Panc1 (cell line): ENCODE data around the gene LOXL3. TPM values are rescaled to one million over a fixed set of nuclear protein-coding genes. Genes with fewer than 3 reads are reported as not detected.

Experiments
- ATAC-seq: fragments of 200-7000 bp; cut with Tn5 transposase; 2 replicates; pipeline ENCODE4 v1.9.1; 2020; ENCODE audit warnings: mild to moderate bottlenecking, moderate library complexity
- BruUV-seq: library from RNA; stranded (reverse); fragments of 400-500 nt; replicated peaks from 2 replicates; lab custom pipeline; 2021; lab: Mats Ljungman, UMichigan
- CTCF ChIA-PET: fragments of 300-600 bp; sonication (Branson Sonifier 250); formaldehyde crosslinking; loops from one replicate; lab custom pipeline; 2022; ENCODE audit warnings: antibody characterized with exemption; lab: Charles Lee
- POLR2A ChIA-PET: fragments of 300-600 bp; sonication (Branson Sonifier 250); formaldehyde crosslinking; loops from one replicate; lab custom pipeline; 2022; ENCODE audit warnings: antibody characterized with exemption; lab: Charles Lee
- DNase-seq: peaks from one replicate; pipeline ENCODE4 v3.0.0-alpha.2; 2010; ENCODE audit warnings: low read depth, low spot score
- H3K27ac ChIP-seq: 2 replicates; pipeline ENCODE4 v1.5.1; 2011; ENCODE audit warnings: mild to moderate bottlenecking, low read length, inconsistent platforms
- H3K27me3 ChIP-seq: fragments of 200-500 bp; sonication (Bioruptor generic); 2 replicates; pipeline ENCODE4 v1.6.0; 2014; ENCODE audit warnings: low read length, inconsistent platforms; ENCODE audit not compliant: control insufficient read depth, insufficient read depth
- H3K36me3 ChIP-seq: fragments of 200-500 bp; sonication (Bioruptor generic); 2 replicates; pipeline ENCODE4 v1.5.1; 2014; ENCODE audit warnings: inconsistent platforms, mild to moderate bottlenecking, low read length, moderate library complexity; ENCODE audit not compliant: control insufficient read depth, insufficient read depth
- H3K4me1 ChIP-seq: 2 replicates; pipeline ENCODE4 v1.5.1; 2011; ENCODE audit warnings: inconsistent platforms, mild to moderate bottlenecking, low read length, moderate library complexity; ENCODE audit not compliant: control insufficient read depth, insufficient read depth
- H3K4me3 ChIP-seq, 2 experiments: 2 replicates each; pipeline ENCODE4 v1.5.1; 2011 to 2012; ENCODE audit warnings: low read depth in 2 of 2, low read length in 2 of 2, mild to moderate bottlenecking in 2 of 2, inconsistent platforms in 1 of 2, moderate library complexity in 1 of 2
- H3K9me3 ChIP-seq: fragments of 200-500 bp; sonication (Bioruptor generic); 2 replicates; pipeline ENCODE4 v1.5.1; 2014; ENCODE audit warnings: low read depth, mild to moderate bottlenecking, inconsistent platforms, low read length, moderate library complexity; ENCODE audit not compliant: control insufficient read depth, insufficient read depth
- POLR2AphosphoS5 ChIP-seq: IDR thresholded peaks from 2 replicates; pipeline ENCODE4 v1.6.1; 2012; ENCODE audit warnings: mild to moderate bottlenecking, low read depth, low read length, moderate library complexity
- SIN3A ChIP-seq: IDR thresholded peaks from 2 replicates; pipeline ENCODE4 v1.6.1; 2012; ENCODE audit warnings: low read depth, mild to moderate bottlenecking, low read length, moderate library complexity, borderline replicate concordance; ENCODE audit not compliant: insufficient read depth
- TCF7L2 ChIP-seq: IDR thresholded peaks from 2 replicates; pipeline ENCODE4 v1.6.1; 2011; ENCODE audit warnings: mild to moderate bottlenecking, low read depth, low read length, inconsistent platforms
- in situ Hi-C: cut with HindIII; loops from 2 replicates; pipeline ENCODE4 v1.10.0; 2016; ENCODE audit warnings: low sequenced_read_pairs, low pct_unique_long_range_greater_than_20kb
- intact Hi-C: fragments of 100-400 bp; cut with micrococcal nuclease; formaldehyde crosslinking; loops from one replicate; pipeline ENCODE4 v1.10.0; 2022; ENCODE audit not compliant: unreplicated experiment
- total RNA-seq: library from RNA; stranded (reverse); gene quantifications from one replicate; pipeline ENCODE4 v1.2.1, GENCODE V29; 2021; ENCODE audit not compliant: unreplicated experiment
- TF ChIP-seq, protein P1 (sequence below): fragments of 450-650 bp; IDR thresholded peaks from 2 replicates; pipeline ENCODE4 v1.5.1; 2017; ENCODE audit warnings: mild to moderate bottlenecking
- TF ChIP-seq, protein P2 (sequence below), 2 experiments: IDR thresholded peaks; 2 replicates each; pipeline ENCODE4 v1.6.1; 2011 to 2012; ENCODE audit warnings: low read depth in 2 of 2, control low read depth in 1 of 2, low read length in 1 of 2, mild to moderate bottlenecking in 1 of 2, moderate library complexity in 1 of 2; ENCODE audit not compliant: insufficient read depth in 1 of 2

Gene LOXL3
- total RNA-seq, 1 experiment from 2014 or later: 1.0 TPM

DNA sequence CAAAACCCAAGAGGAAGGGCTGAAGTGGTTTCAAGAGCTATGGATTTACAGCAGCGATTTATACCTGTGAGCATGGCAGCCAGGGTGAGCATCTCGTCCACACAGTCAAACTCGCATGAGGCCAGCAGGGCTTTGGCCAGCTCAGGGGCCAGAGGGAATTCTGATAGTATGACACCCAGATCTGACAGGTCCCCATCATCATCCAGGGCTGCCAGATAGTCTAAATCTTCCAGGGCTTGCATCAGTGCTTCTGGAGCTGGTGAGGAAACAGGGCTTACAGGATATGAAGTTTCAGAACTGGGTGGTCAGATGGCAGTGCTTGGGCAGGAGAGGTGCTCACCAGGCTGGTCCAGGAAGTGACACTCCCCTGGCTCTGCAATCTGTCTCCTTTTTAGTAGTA, 31.2 kb downstream of the LOXL3 start:
- TF ChIP-seq TCF7L2: no peak
- TF ChIP-seq, protein P1, sequence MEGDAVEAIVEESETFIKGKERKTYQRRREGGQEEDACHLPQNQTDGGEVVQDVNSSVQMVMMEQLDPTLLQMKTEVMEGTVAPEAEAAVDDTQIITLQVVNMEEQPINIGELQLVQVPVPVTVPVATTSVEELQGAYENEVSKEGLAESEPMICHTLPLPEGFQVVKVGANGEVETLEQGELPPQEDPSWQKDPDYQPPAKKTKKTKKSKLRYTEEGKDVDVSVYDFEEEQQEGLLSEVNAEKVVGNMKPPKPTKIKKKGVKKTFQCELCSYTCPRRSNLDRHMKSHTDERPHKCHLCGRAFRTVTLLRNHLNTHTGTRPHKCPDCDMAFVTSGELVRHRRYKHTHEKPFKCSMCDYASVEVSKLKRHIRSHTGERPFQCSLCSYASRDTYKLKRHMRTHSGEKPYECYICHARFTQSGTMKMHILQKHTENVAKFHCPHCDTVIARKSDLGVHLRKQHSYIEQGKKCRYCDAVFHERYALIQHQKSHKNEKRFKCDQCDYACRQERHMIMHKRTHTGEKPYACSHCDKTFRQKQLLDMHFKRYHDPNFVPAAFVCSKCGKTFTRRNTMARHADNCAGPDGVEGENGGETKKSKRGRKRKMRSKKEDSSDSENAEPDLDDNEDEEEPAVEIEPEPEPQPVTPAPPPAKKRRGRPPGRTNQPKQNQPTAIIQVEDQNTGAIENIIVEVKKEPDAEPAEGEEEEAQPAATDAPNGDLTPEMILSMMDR: no peak
- no peak for TF ChIP-seq SIN3A
- no peak for TF ChIP-seq POLR2AphosphoS5
- TF ChIP-seq, protein P2, sequence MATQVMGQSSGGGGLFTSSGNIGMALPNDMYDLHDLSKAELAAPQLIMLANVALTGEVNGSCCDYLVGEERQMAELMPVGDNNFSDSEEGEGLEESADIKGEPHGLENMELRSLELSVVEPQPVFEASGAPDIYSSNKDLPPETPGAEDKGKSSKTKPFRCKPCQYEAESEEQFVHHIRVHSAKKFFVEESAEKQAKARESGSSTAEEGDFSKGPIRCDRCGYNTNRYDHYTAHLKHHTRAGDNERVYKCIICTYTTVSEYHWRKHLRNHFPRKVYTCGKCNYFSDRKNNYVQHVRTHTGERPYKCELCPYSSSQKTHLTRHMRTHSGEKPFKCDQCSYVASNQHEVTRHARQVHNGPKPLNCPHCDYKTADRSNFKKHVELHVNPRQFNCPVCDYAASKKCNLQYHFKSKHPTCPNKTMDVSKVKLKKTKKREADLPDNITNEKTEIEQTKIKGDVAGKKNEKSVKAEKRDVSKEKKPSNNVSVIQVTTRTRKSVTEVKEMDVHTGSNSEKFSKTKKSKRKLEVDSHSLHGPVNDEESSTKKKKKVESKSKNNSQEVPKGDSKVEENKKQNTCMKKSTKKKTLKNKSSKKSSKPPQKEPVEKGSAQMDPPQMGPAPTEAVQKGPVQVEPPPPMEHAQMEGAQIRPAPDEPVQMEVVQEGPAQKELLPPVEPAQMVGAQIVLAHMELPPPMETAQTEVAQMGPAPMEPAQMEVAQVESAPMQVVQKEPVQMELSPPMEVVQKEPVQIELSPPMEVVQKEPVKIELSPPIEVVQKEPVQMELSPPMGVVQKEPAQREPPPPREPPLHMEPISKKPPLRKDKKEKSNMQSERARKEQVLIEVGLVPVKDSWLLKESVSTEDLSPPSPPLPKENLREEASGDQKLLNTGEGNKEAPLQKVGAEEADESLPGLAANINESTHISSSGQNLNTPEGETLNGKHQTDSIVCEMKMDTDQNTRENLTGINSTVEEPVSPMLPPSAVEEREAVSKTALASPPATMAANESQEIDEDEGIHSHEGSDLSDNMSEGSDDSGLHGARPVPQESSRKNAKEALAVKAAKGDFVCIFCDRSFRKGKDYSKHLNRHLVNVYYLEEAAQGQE (IDR thresholded peaks at IDR 0.05; ENCODE audit: insufficient read depth in 1 of 2, low read depth in 2 of 2, low read length in 1 of 2): no peak
- no peak for ATAC-seq
- DNase-seq: no peak
- ChIA-PET CTCF (no interaction called here), POLR2A (interaction anchor here (0.6 kb wide), 1 partner anchor 343 kb away, joined by 11 read pairs; no protein-coding TSS in a partner anchor)
- in situ Hi-C loops: no loop called here
- no TSS peak for BruUV-seq
- H3K27me3 ChIP-seq: no peaks in the 10 kb centered on the region
- no peak overlapping the region for H3K27ac ChIP-seq
- H3K4me3 ChIP-seq: no peak overlapping the region
- H3K36me3 ChIP-seq: no peaks in the 10 kb centered on the region
- H3K9me3 ChIP-seq: no peaks in the 10 kb centered on the region
- H3K4me1 ChIP-seq: no peaks in the 10 kb centered on the region
- intact Hi-C loops: no loop called here

- H3K4me1 ChIP-seq: no peaks in the 10 kb centered on the region
- intact Hi-C loops: no loop called here
- CTCF ChIA-PET: no interaction called here
These were observed 37.1 kb downstream of the LOXL3 start for GRCh38 chr2:74516650-74517049.

More at GRCh38 chr2:74516650-74517049, 37.1 kb downstream of the LOXL3 start:
- H3K4me3 ChIP-seq: no peak overlapping the region
- no peaks in the 10 kb centered on the region for H3K36me3 ChIP-seq
- no peak for ATAC-seq
- in situ Hi-C loops: no loop called here
- no peaks in the 10 kb centered on the region for H3K27me3 ChIP-seq
- no peaks in the 10 kb centered on the region for H3K9me3 ChIP-seq
- H3K27ac ChIP-seq: no peak overlapping the region
- no peak for TF ChIP-seq POLR2AphosphoS5
- TF ChIP-seq, protein P2 (IDR thresholded peaks at IDR 0.05; ENCODE audit: insufficient read depth in 1 of 2, low read depth in 2 of 2, low read length in 1 of 2): no peak
- no peak for TF ChIP-seq SIN3A
- no peak for TF ChIP-seq TCF7L2
- TF ChIP-seq, protein P1: no peak
- POLR2A ChIA-PET: no interaction called here
- BruUV-seq: no TSS peak
- no peak for DNase-seq
